Measurements from ENCODE around the gene SPATA21.
"Not testable (repeated sequence)": the region's sequence is repeated elsewhere in the genome, so short reads cannot be mapped to it uniquely, and the experiment has no call there.

Gene SPATA21

DNA sequence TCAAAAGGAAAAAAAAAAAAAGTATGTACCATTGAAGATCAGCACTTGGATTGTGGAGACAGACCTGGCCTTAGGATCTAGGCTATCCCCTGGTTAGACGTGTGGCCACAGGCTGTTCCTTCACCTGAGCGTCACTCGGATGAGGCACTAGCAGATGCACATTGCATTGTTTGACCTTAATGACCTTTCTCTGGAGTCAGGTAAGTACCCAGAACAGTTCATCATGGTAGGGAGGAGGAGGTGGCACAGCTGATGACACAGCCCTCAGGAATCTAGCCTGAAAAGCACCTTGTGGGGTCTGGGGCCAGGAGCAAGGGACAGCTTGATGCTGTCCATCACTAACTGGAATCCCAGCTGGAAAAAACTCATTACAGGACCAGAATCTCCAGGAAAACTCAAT, 24.5 kb upstream of the SPATA21 start:
- no peak overlapping the region for H3K27ac ChIP-seq
- TF ChIP-seq, protein P1, sequence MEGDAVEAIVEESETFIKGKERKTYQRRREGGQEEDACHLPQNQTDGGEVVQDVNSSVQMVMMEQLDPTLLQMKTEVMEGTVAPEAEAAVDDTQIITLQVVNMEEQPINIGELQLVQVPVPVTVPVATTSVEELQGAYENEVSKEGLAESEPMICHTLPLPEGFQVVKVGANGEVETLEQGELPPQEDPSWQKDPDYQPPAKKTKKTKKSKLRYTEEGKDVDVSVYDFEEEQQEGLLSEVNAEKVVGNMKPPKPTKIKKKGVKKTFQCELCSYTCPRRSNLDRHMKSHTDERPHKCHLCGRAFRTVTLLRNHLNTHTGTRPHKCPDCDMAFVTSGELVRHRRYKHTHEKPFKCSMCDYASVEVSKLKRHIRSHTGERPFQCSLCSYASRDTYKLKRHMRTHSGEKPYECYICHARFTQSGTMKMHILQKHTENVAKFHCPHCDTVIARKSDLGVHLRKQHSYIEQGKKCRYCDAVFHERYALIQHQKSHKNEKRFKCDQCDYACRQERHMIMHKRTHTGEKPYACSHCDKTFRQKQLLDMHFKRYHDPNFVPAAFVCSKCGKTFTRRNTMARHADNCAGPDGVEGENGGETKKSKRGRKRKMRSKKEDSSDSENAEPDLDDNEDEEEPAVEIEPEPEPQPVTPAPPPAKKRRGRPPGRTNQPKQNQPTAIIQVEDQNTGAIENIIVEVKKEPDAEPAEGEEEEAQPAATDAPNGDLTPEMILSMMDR (IDR thresholded peaks at IDR 0.05; ENCODE audit: low read depth, low read length, missing control alignments): no peak
- in situ Hi-C loops (cut with HindIII; ENCODE audit: low pct_ligation_motif_present, low sequenced_read_pairs): no loop called here
- H3K4me3 ChIP-seq (ENCODE audit: low read depth, low read length): no peak overlapping the region
- DNase-seq: no peak
- no peaks in the 10 kb centered on the region for H3K27me3 ChIP-seq (replicated peaks)
- peaks cover 53% of the 10 kb centered on the region for H3K36me3 ChIP-seq (replicated peaks)

DNA sequence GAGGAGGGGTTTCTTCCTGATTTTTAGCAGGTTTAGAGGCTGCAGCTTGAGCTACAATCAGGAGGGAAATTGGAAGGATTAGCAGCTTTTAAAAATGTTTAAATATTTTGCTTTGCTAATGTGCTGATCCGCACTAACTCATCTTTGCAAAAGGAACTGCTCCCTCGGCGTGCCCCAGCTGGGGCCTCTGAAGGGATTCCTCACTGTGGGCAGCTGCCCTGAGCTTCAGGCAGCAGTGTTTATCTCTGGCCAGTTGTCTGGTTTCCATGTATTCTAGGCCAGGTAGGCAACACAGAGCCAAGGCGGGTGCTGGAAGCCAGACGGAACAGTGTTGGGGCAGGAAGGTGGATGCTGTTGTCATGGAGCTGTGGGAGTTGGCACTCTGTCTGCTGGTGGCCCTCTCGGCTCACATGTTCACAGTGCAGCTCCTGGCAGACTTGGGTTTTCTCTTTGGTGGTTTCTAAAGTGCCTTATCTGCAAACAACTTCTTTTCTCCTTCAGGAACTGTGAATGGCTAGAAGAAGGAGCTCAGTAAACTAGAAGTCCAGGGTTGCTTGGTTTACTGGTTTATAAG, 22.2 kb upstream of the SPATA21 start:
- DNase-seq: no peak
- Histone ChIP-seq H3K4me3 (ENCODE audit: low read depth, low read length) (no peak overlapping the region), H3K27me3 (replicated peaks) (no peaks in the 10 kb centered on the region), H3K36me3 (replicated peaks) (peaks cover 62% of the 10 kb centered on the region), H3K27ac (no peak overlapping the region)
- in situ Hi-C loops (cut with HindIII; ENCODE audit: low pct_ligation_motif_present, low sequenced_read_pairs): no loop called here
- TF ChIP-seq, protein P1 (IDR thresholded peaks at IDR 0.05; ENCODE audit: low read depth, low read length, missing control alignments): no peak

DNA sequence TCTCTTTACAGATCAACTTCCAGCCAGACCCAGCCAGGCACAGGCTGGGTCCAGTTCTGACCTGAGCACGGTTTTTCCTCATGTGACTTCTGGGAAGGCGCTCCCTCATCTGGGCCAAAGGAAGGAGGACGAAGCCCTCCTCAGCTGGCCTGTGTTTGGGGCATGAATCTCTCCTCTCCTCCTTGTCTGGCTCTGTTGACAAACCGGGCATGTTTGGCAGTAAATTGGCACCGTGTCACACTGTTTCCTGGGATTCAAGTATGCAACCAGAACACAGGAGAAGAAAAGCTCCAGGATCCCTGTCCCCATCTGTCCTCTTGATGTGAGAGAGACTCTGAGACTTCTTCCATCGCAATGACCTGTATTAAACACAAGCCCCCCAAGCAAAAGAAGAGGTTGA, 21.6 kb upstream of the SPATA21 start:
- Histone ChIP-seq H3K27me3 (replicated peaks) (no peaks in the 10 kb centered on the region), H3K27ac (no peak overlapping the region), H3K36me3 (replicated peaks) (peaks cover 66% of the 10 kb centered on the region), H3K4me3 (ENCODE audit: low read depth, low read length) (no peak overlapping the region)
- no peak for DNase-seq
- in situ Hi-C loops (cut with HindIII; ENCODE audit: low pct_ligation_motif_present, low sequenced_read_pairs): no loop called here
- TF ChIP-seq, protein P1 (IDR thresholded peaks at IDR 0.05; ENCODE audit: low read depth, low read length, missing control alignments): no peak

DNA sequence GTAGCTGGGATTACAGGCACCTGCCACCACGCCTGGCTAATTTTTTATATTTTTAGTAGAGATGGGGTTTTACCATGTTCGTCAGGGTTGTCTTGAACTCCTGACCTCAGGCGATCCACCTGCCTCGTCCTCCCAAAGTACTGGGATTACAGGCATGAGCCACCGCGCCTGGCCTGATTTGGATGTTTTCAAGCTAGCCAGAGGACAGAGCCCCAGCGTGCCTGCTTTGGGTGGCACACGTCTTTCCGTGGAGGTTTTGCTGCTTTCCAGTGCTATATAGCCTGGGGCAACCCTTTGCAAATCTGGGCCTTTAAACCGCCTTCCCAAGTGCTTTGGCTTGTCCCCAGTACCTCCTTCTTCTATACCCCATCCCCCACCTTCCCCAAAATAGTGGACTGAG, 18.9 kb upstream of the SPATA21 start:
- DNase-seq; H3K4me3 ChIP-seq (ENCODE audit: low read depth, low read length); in situ Hi-C loops (cut with HindIII; ENCODE audit: low pct_ligation_motif_present, low sequenced_read_pairs); H3K27me3 ChIP-seq (replicated peaks); H3K27ac ChIP-seq: not testable (repeated sequence)
- H3K36me3 ChIP-seq (replicated peaks): peaks cover 77% of the 10 kb centered on the region

DNA sequence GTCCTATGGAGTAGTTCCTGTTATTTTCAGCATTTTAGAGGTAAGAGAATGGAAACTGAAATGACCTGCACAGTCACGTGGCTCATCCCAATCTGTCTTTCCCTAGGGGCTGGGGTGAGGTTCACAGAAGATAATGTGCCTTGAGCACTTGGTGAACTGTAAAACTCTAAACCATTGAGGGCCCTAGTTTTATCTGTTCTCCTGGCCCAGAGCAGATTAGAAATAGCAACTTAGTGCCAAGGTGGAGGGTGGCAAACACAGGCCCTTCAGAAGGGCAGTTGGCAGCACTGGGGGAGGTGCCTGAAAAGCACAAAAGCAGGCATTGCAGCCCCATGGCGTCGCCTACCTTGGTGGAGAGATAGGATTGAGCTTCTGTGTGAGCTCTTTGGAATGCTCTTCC, 17.7 kb upstream of the SPATA21 start:
- in situ Hi-C loops (cut with HindIII; ENCODE audit: low pct_ligation_motif_present, low sequenced_read_pairs); H3K27me3 ChIP-seq (replicated peaks); H3K4me3 ChIP-seq (ENCODE audit: low read depth, low read length); DNase-seq; H3K27ac ChIP-seq: not testable (repeated sequence)
- peaks cover 81% of the 10 kb centered on the region for H3K36me3 ChIP-seq (replicated peaks)

DNA sequence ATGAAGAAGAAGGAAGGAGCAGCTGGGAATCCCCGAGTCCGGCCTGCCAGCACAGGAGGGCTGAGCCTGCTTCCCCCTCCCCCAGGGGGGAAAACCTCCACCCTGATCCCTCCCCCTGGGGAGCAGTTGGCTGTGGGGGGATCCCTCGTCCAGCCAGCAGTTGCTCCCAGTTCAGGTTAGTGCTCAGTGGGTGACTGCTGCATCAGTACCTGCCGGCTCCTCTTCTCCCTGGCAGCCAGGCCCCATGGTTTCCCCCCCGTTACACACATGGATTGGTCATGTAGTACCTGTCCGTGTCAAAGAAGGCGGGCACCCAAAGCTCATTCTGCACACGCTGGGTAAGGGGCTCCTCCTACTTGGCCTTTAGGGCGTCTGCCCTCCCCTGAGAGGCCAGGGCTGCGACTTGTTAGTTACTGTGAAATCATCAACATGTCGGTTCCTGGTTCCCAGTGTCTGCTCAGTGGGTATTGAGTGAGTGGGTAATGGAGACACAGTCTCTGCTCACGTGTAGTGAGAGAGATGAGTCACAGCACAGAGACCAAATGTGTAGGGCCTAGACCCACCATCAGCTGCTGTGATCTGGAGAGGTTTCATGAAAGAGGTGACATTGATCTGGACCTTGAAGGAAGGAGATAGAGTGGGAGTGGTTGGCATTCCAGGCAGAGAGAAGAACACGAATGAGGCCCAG, 14.8 kb upstream of the SPATA21 start:
- H3K27me3 ChIP-seq (replicated peaks): no peaks in the 10 kb centered on the region
- peaks cover 88% of the 10 kb centered on the region for H3K36me3 ChIP-seq (replicated peaks)
- no peak for DNase-seq
- in situ Hi-C loops (cut with HindIII; ENCODE audit: low pct_ligation_motif_present, low sequenced_read_pairs): no loop called here
- TF ChIP-seq, protein P1 (IDR thresholded peaks at IDR 0.05; ENCODE audit: low read depth, low read length, missing control alignments): no peak
- no peak overlapping the region for H3K4me3 ChIP-seq (ENCODE audit: low read depth, low read length)
- no peak overlapping the region for H3K27ac ChIP-seq

All from brain microvascular endothelial cell (primary cell).